CD14-positive monocyte (primary cell): ENCODE measurements around the gene GRID2. TPM values are rescaled to one million over a fixed set of nuclear protein-coding genes. Genes with fewer than 3 reads are reported as not detected.

Source experiments
- DNase-seq, 3 donors: peaks; one replicate each; pipeline ENCODE4 v3.0.0-alpha.2; 2011 to 2022
- H2AFZ ChIP-seq: 2 replicates; pipeline ENCODE4 v1.6.0; 2012; ENCODE audit warnings: mild to moderate bottlenecking, low read depth, low read length, inconsistent platforms; ENCODE audit not compliant: insufficient read depth, poor library complexity, severe bottlenecking
- H3K27ac ChIP-seq, 2 donors: 1 replicate in 1 of 2; 2 replicates in 1 of 2; pipeline ENCODE4 v1.5.1; 2012 to 2013; ENCODE audit warnings: low read length in 2 of 2, control low read depth in 1 of 2, inconsistent platforms in 1 of 2, low read depth in 1 of 2, mild to moderate bottlenecking in 1 of 2
- H3K27me3 ChIP-seq, 2 donors: one replicate each; pipeline versions ENCODE4 v1.6.0 to v1.6.1; 2011 to 2013; ENCODE audit warnings: low read length in 2 of 2; ENCODE audit not compliant: control insufficient read depth in 2 of 2, insufficient read depth in 2 of 2
- H3K36me3 ChIP-seq, 2 donors: replicated peaks in 1 of 2; 1 replicate in 1 of 2; 2 replicates in 1 of 2; pipeline versions ENCODE4 v1.5.1 to v1.6.1; 2012 to 2013; ENCODE audit warnings: low read length in 2 of 2, control low read depth in 1 of 2, inconsistent platforms in 1 of 2, mild to moderate bottlenecking in 1 of 2; ENCODE audit not compliant: insufficient read depth in 2 of 2, control insufficient read depth in 1 of 2
- H3K4me1 ChIP-seq, 2 donors: 1 replicate in 1 of 2; 2 replicates in 1 of 2; pipeline versions ENCODE4 v1.5.1 to v1.6.1; 2012 to 2013; ENCODE audit warnings: low read length in 2 of 2, control low read depth in 1 of 2, inconsistent platforms in 1 of 2, mild to moderate bottlenecking in 1 of 2, moderate library complexity in 1 of 2; ENCODE audit not compliant: insufficient read depth in 2 of 2, control insufficient read depth in 1 of 2
- H3K4me2 ChIP-seq: replicated peaks from 2 replicates; pipeline ENCODE3; 2012; ENCODE audit warnings: low read length, moderate library complexity, mild to moderate bottlenecking; ENCODE audit not compliant: poor library complexity, severe bottlenecking; ENCODE audit errors: extremely low read depth
- H3K4me3 ChIP-seq, 3 experiments: fragments of 200-600 bp in 1 of 3; sonication (generic) in 1 of 3; replicated peaks in 1 of 3; 1 replicate in 2 of 3; 2 replicates in 1 of 3; pipeline ENCODE4 v1.5.1; 2011 to 2013; ENCODE audit warnings: low read length in 3 of 3, mild to moderate bottlenecking in 3 of 3, control low read depth in 2 of 3, low read depth in 2 of 3, inconsistent platforms in 1 of 3, moderate library complexity in 1 of 3
- H3K79me2 ChIP-seq: 2 replicates; pipeline ENCODE4 v1.6.0; 2012; ENCODE audit warnings: mild to moderate bottlenecking, control low read depth, inconsistent platforms, low read length, moderate library complexity; ENCODE audit not compliant: insufficient read depth
- H3K9ac ChIP-seq: 2 replicates; pipeline ENCODE4 v1.6.0; 2017; ENCODE audit warnings: low read length, mild to moderate bottlenecking; ENCODE audit not compliant: insufficient read depth, poor library complexity, severe bottlenecking
- H3K9me3 ChIP-seq, 2 donors: replicated peaks in 1 of 2; 1 replicate in 1 of 2; 2 replicates in 1 of 2; pipeline versions ENCODE4 v1.5.1 to v1.6.1; 2012 to 2013; ENCODE audit warnings: low read length in 2 of 2, control low read depth in 1 of 2; ENCODE audit not compliant: control insufficient read depth in 1 of 2, insufficient read depth in 1 of 2
- H4K20me1 ChIP-seq: 2 replicates; pipeline ENCODE4 v1.6.0; 2012; ENCODE audit warnings: mild to moderate bottlenecking, low read length, control low read depth, moderate library complexity; ENCODE audit not compliant: insufficient read depth
- H3K27ac Mint-ChIP-seq, 7 donors: one replicate each; pipeline ENCODE4 v1.8.0; 2020; ENCODE audit warnings: mild to moderate bottlenecking in 7 of 7, mixed read lengths in 7 of 7, moderate library complexity in 6 of 7, inconsistent platforms in 2 of 7
- H3K27me3 Mint-ChIP-seq, 3 donors: one replicate each; pipeline ENCODE4 v1.8.0; 2021 to 2022; ENCODE audit warnings: low read depth in 3 of 3, mild to moderate bottlenecking in 3 of 3, mixed read lengths in 3 of 3, moderate library complexity in 3 of 3, inconsistent platforms in 1 of 3
- H3K36me3 Mint-ChIP-seq, 2 donors: one replicate each; pipeline ENCODE4 v1.8.0; 2020; ENCODE audit warnings: mixed read lengths in 2 of 2, inconsistent platforms in 1 of 2, mild to moderate bottlenecking in 1 of 2
- H3K4me1 Mint-ChIP-seq: one replicate; pipeline ENCODE4 v1.8.0; 2020; ENCODE audit warnings: mild to moderate bottlenecking, mixed read lengths
- H3K4me3 Mint-ChIP-seq, 2 donors: one replicate each; pipeline ENCODE4 v1.8.0; 2020; ENCODE audit warnings: mild to moderate bottlenecking in 2 of 2, mixed read lengths in 2 of 2, moderate library complexity in 1 of 2
- H3K9me3 Mint-ChIP-seq, 7 donors: one replicate each; pipeline ENCODE4 v1.8.0; 2020 to 2022; ENCODE audit warnings: mixed read lengths in 7 of 7, mild to moderate bottlenecking in 6 of 7, moderate library complexity in 6 of 7, inconsistent platforms in 2 of 7
- CTCF ChIP-seq: fragments of 200-600 bp; IDR thresholded peaks from one replicate; pipeline ENCODE4 v1.8.0; 2022; ENCODE audit warnings: antibody characterized with exemption, mild to moderate bottlenecking
- WGBS: methylation state at CpG from one replicate; pipeline ENCODE4 v1.1.5; 2013; ENCODE audit warnings: missing lambda C conversion rate; ENCODE audit not compliant: insufficient coverage; 5-methylcytosine and 5-hydroxymethylcytosine counted together
- intact Hi-C, 2 donors: fragments of 100-400 bp; cut with micrococcal nuclease; formaldehyde crosslinking; loops; one replicate each; pipeline versions ENCODE4 v1.15.0 to v1.15.1; 2023
- polyA plus RNA-seq, 3 donors: library from polyadenylated mRNA; depleted of rRNA in 1 of 3; unstranded in 2 of 3; stranded (reverse) in 1 of 3; fragments of 300-500 nt in 2 of 3; fragments of >200 nt in 1 of 3; fragmentation: Illumina TruSeq in 2 of 3; gene quantifications; 1 replicate in 2 of 3; 2 replicates in 1 of 3; pipeline ENCODE4 v1.2.3, GENCODE V29; 2012 to 2021

The GRID2 gene
- polyA plus RNA-seq, 3 donors: not detected

DNA sequence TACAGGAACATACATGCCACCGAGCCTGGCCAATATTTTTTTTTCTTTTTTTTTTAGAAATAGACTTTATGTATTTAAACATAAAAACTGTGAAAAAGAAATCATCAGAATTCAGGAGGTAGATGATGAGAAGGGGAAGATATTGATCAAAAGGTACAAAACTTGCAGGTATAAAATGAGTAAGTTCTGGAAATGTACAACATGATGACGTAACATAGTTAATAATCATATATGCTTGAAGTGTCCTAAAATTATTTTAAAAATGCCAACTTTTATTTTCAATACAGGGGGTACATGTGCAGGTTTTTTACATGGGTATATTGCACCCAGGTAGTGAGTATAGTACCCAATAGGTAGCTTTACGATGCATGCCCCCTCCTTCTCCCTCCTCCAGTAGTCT is 337.6 kb downstream of the GRID2 start:
- no peaks in the 10 kb centered on the region for H3K27me3 Mint-ChIP-seq
- no peaks in the 10 kb centered on the region for H3K4me1 Mint-ChIP-seq
- intact Hi-C loops: no loop called here

GRCh38 chr4:92646826-92647225 is 343.1 kb downstream of the GRID2 start:
- no peak for TF ChIP-seq CTCF
- no peak overlapping the region for H3K4me3 ChIP-seq
- no peak overlapping the region for H3K27ac Mint-ChIP-seq
- H3K27me3 Mint-ChIP-seq: no peaks in the 10 kb centered on the region
- H2AFZ ChIP-seq: no peak overlapping the region
- DNase-seq: no peak
- H3K27ac ChIP-seq: no peak overlapping the region
- H3K9me3 ChIP-seq: peaks cover 0 to 5% of the 10 kb centered on the region in 2 donors
- intact Hi-C loops: no loop called here
- no peak overlapping the region for H3K4me3 Mint-ChIP-seq
- no peaks in the 10 kb centered on the region for H3K4me1 Mint-ChIP-seq
- WGBS: no CpG with 5 or more reads among the region's 2 CpGs
- H3K27me3 ChIP-seq: no peaks in the 10 kb centered on the region
- H3K4me1 ChIP-seq: no peaks in the 10 kb centered on the region
- no peak overlapping the region for H3K9ac ChIP-seq
- no peak overlapping the region for H3K4me2 ChIP-seq
- H3K79me2 ChIP-seq: no peaks in the 10 kb centered on the region
- no peaks in the 10 kb centered on the region for H4K20me1 ChIP-seq
- H3K36me3 ChIP-seq: no peaks in the 10 kb centered on the region
- peaks cover 0 to 3% (median 0%) of the 10 kb centered on the region in 7 donors for H3K9me3 Mint-ChIP-seq
- no peaks in the 10 kb centered on the region for H3K36me3 Mint-ChIP-seq

More for the DNA sequence above, 337.6 kb downstream of the GRID2 start:
- no peaks in the 10 kb centered on the region for H3K9me3 ChIP-seq
- no peaks in the 10 kb centered on the region for H3K79me2 ChIP-seq
- no peak overlapping the region for H3K4me3 ChIP-seq
- H3K9me3 Mint-ChIP-seq: peaks cover 0 to 3% (median 0%) of the 10 kb centered on the region in 7 donors
- no peak overlapping the region for H3K4me2 ChIP-seq
- no CpG with 5 or more reads among the region's 3 CpGs for WGBS
- no peaks in the 10 kb centered on the region for H3K36me3 ChIP-seq
- no peak overlapping the region for H2AFZ ChIP-seq
- no peak overlapping the region for H3K4me3 Mint-ChIP-seq
- TF ChIP-seq CTCF: no peak
- no peak for DNase-seq
- H3K36me3 Mint-ChIP-seq: no peaks in the 10 kb centered on the region
- H3K4me1 ChIP-seq: no peaks in the 10 kb centered on the region
- no peaks in the 10 kb centered on the region for H4K20me1 ChIP-seq
- H3K27ac ChIP-seq: no peak overlapping the region
- no peaks in the 10 kb centered on the region for H3K27me3 ChIP-seq
- H3K9ac ChIP-seq: no peak overlapping the region
- no peak overlapping the region for H3K27ac Mint-ChIP-seq
